ENCODE measurements around the gene MYO19. TPM values are rescaled to one million over a fixed set of nuclear protein-coding genes. Genes with fewer than 3 reads are reported as not detected.

Gene MYO19
- total and polyA plus RNA-seq, 4 donors = 8.7 to 47.2 (median 20.8) TPM

DNA sequence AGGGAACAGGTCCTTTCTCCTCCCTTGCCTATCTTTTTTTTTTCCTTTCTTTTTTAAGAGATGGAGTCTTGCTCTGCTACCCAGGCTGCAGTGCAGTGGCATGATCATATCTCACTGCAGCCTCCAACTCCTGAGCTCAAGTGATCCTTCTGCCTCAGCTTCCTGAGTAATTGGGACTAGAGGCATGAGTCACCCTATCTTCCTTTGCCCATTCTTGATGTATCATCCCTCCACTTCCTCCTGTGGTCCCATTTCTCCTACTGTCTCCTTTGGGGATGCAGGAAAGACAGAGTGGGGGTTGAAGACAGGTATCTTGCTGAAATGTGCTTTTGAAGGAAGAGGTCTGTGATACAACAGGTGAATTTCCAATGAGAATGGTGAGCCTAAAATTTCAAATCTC, 5.5 kb downstream of the MYO19 start (continued):
- TF ChIP-seq FOXA2 (IDR thresholded peaks at IDR 0.05) = no peak
- no peak for TF ChIP-seq RAD21 (IDR thresholded peaks at IDR 0.05)
- TF ChIP-seq NR2F2 (IDR thresholded peaks at IDR 0.05) = no peak

DNA sequence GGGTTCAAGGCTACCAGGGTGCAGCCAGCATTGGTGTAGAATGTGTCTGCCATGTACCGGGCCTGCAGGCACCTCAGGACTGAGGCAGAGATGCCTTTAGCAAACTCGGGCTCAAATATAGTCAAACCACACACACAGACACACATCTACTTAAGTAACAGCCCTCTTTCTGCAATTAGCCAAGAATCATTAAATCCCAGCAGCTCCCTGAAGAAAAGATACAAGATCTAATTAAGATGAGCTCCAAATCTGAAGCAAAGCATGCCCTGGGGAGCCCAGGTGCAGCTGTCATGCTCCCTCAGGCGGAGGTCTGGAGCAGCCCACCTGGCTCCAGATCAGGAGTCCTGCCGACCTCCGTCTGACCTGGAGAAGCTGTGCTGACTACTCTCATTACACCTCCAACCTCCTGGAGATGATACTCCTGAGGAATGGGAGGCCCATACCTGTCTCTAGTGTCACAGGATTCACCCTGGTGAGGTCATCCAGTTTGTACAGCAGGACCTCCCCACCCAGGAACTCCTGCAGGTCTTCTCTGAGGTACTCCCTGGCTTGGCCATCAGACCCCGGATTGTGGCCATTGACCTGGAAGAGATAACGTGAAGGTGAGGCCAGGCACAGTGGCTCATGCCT, 6.9 kb downstream of the MYO19 start:
- Histone ChIP-seq H3K4me1 (ENCODE audit: control insufficient read depth in 4 of 4, insufficient read depth in 4 of 4, low read length in 3 of 4) (no peaks in the 10 kb centered on the region), H3K9me3 (ENCODE audit: control insufficient read depth in 4 of 4, low read length in 3 of 4) (no peaks in the 10 kb centered on the region), H3K4me3 (ENCODE audit: low read depth in 1 of 3, low read length in 3 of 3) (no peak overlapping the region), H3K27me3 (ENCODE audit: control insufficient read depth in 4 of 4, insufficient read depth in 4 of 4, low read length in 3 of 4) (no peaks in the 10 kb centered on the region), H3K9ac (ENCODE audit: low read depth in 1 of 2, low read length in 2 of 2) (no peak overlapping the region), H3K36me3 (ENCODE audit: control insufficient read depth in 4 of 4, insufficient read depth in 3 of 4, low read depth in 1 of 4, low read length in 3 of 4) (peaks cover 19 to 63% (median 40%) of the 10 kb centered on the region in 4 donors), H3K27ac (ENCODE audit: low read depth in 1 of 2, low read length in 2 of 2) (no peak overlapping the region)
- no peak for DNase-seq (ENCODE audit: low spot score)
- 96% methylated on average over 7 of the region's 7 CpGs for WGBS
- TF ChIP-seq, protein P1, sequence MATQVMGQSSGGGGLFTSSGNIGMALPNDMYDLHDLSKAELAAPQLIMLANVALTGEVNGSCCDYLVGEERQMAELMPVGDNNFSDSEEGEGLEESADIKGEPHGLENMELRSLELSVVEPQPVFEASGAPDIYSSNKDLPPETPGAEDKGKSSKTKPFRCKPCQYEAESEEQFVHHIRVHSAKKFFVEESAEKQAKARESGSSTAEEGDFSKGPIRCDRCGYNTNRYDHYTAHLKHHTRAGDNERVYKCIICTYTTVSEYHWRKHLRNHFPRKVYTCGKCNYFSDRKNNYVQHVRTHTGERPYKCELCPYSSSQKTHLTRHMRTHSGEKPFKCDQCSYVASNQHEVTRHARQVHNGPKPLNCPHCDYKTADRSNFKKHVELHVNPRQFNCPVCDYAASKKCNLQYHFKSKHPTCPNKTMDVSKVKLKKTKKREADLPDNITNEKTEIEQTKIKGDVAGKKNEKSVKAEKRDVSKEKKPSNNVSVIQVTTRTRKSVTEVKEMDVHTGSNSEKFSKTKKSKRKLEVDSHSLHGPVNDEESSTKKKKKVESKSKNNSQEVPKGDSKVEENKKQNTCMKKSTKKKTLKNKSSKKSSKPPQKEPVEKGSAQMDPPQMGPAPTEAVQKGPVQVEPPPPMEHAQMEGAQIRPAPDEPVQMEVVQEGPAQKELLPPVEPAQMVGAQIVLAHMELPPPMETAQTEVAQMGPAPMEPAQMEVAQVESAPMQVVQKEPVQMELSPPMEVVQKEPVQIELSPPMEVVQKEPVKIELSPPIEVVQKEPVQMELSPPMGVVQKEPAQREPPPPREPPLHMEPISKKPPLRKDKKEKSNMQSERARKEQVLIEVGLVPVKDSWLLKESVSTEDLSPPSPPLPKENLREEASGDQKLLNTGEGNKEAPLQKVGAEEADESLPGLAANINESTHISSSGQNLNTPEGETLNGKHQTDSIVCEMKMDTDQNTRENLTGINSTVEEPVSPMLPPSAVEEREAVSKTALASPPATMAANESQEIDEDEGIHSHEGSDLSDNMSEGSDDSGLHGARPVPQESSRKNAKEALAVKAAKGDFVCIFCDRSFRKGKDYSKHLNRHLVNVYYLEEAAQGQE (IDR thresholded peaks at IDR 0.05) = no peak
- no peak for TF ChIP-seq GABPA (IDR thresholded peaks at IDR 0.05 in 1 of 2, conservative IDR thresholded peaks at IDR 0.05 in 1 of 2)
- TF ChIP-seq FOXA1 (IDR thresholded peaks at IDR 0.05) = no peak
- no peak for TF ChIP-seq TAF1 (conservative IDR thresholded peaks at IDR 0.05)
- TF ChIP-seq, protein P2, sequence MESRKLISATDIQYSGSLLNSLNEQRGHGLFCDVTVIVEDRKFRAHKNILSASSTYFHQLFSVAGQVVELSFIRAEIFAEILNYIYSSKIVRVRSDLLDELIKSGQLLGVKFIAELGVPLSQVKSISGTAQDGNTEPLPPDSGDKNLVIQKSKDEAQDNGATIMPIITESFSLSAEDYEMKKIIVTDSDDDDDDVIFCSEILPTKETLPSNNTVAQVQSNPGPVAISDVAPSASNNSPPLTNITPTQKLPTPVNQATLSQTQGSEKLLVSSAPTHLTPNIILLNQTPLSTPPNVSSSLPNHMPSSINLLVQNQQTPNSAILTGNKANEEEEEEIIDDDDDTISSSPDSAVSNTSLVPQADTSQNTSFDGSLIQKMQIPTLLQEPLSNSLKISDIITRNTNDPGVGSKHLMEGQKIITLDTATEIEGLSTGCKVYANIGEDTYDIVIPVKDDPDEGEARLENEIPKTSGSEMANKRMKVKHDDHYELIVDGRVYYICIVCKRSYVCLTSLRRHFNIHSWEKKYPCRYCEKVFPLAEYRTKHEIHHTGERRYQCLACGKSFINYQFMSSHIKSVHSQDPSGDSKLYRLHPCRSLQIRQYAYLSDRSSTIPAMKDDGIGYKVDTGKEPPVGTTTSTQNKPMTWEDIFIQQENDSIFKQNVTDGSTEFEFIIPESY (IDR thresholded peaks at IDR 0.05) = no peak
- no peak for TF ChIP-seq NR2F2 (IDR thresholded peaks at IDR 0.05)
- no peak for TF ChIP-seq FOXA2 (IDR thresholded peaks at IDR 0.05)

DNA sequence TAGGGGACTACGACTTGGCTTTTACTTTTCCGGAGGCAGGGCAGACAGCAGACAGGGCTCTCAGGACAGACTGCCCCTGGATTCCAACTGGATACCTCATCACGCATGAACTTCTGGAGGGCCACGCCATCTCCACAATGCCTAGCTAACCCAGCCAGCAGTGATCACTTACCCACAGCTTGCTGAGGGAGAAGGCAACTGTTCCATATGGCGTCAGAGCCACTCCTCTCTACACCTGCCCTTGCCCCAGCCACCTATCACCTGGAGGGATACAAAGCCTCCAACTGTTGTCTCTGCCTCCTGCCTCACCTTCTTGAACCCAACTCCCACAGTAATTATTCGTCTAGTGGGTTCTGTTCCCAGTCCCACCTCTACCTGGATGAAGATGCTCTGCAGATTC, 8.8 kb downstream of the MYO19 start:
- DNase-seq (ENCODE audit: low spot score) = no peak
- Histone ChIP-seq H3K4me3 (ENCODE audit: low read depth in 1 of 3, low read length in 3 of 3) (no peak overlapping the region), H3K9me3 (ENCODE audit: control insufficient read depth in 4 of 4, low read length in 3 of 4) (no peaks in the 10 kb centered on the region), H3K27ac (ENCODE audit: low read depth in 1 of 2, low read length in 2 of 2) (no peak overlapping the region), H3K9ac (ENCODE audit: low read depth in 1 of 2, low read length in 2 of 2) (no peak overlapping the region), H3K36me3 (ENCODE audit: control insufficient read depth in 4 of 4, insufficient read depth in 3 of 4, low read depth in 1 of 4, low read length in 3 of 4) (peaks cover 19 to 53% (median 34%) of the 10 kb centered on the region in 4 donors), H3K27me3 (ENCODE audit: control insufficient read depth in 4 of 4, insufficient read depth in 4 of 4, low read length in 3 of 4) (no peaks in the 10 kb centered on the region), H3K4me1 (ENCODE audit: control insufficient read depth in 4 of 4, insufficient read depth in 4 of 4, low read length in 3 of 4) (no peaks in the 10 kb centered on the region)
- WGBS = 98% methylated on average over 6 of the region's 6 CpGs
- no peak for TF ChIP-seq FOXA1 (IDR thresholded peaks at IDR 0.05)
- no peak for TF ChIP-seq HNF4G (IDR thresholded peaks at IDR 0.05)
- TF ChIP-seq, protein P2 (IDR thresholded peaks at IDR 0.05) = no peak
- no peak for TF ChIP-seq TAF1 (conservative IDR thresholded peaks at IDR 0.05)
- no peak for TF ChIP-seq HNF4A (conservative IDR thresholded peaks at IDR 0.05)
- TF ChIP-seq, protein P1 (IDR thresholded peaks at IDR 0.05) = no peak
- TF ChIP-seq GABPA (IDR thresholded peaks at IDR 0.05 in 1 of 2, conservative IDR thresholded peaks at IDR 0.05 in 1 of 2) = no peak
- TF ChIP-seq JUND (IDR thresholded peaks at IDR 0.05) = no peak
- no peak for TF ChIP-seq YY1 (IDR thresholded peaks at IDR 0.05)
- no peak for TF ChIP-seq RXRA (IDR thresholded peaks at IDR 0.05)
- no peak for TF ChIP-seq EGR1 (IDR thresholded peaks at IDR 0.05; ENCODE audit: low read depth in 2 of 2)
